Mucosa of gallbladder (tissue), 1 donor: Measurements from ENCODE around the gene MAB21L3. TPM values are rescaled to one million over a fixed set of nuclear protein-coding genes. Genes with fewer than 3 reads are reported as not detected.

Experiments used
- DNase-seq: peaks from one replicate; pipeline ENCODE4 v3.0.0-alpha.2; 2020; ENCODE audit warnings: low spot score
- total RNA-seq: library from RNA; stranded (reverse); gene quantifications from one replicate; pipeline ENCODE4 v1.2.1, GENCODE V29; 2021
- donor health status: DM: no; HTN: no; CAD: no.

MAB21L3 gene
- total RNA-seq, 1 donor from 2014 or later, result not detected

- no peak for DNase-seq
Measured at GRCh38 chr1:116165572-116165971, 54.4 kb downstream of the MAB21L3 start.

GRCh38 chr1:116166011-116166571 lies 54.9 kb downstream of the MAB21L3 start:
- DNase-seq, result no peak

- no peak for DNase-seq
Measured at GRCh38 chr1:116166655-116167054, 55.5 kb downstream of the MAB21L3 start.

GRCh38 chr1:116167625-116168276 lies 56.6 kb downstream of the MAB21L3 start:
- DNase-seq, result no peak

GRCh38 chr1:116168277-116169032 lies 57.3 kb downstream of the MAB21L3 start:
- peak; percentile 86 for DNase-seq

GRCh38 chr1:116169898-116170297 lies 58.7 kb downstream of the MAB21L3 start:
- no peak for DNase-seq

- DNase-seq, result no peak
Measured at GRCh38 chr1:116170721-116171589, 59.8 kb downstream of the MAB21L3 start.

GRCh38 chr1:116172666-116173065 lies 61.5 kb downstream of the MAB21L3 start:
- no peak for DNase-seq

- DNase-seq, result no peak
Measured at GRCh38 chr1:116175611-116176010, 64.4 kb downstream of the MAB21L3 start.

GRCh38 chr1:116176306-116176789 lies 65.1 kb downstream of the MAB21L3 start:
- DNase-seq, result no peak

- no peak for DNase-seq
Measured at GRCh38 chr1:116177861-116178260, 66.7 kb downstream of the MAB21L3 start.

- no peak for DNase-seq
Measured at GRCh38 chr1:116178837-116179236, 67.6 kb downstream of the MAB21L3 start.

GRCh38 chr1:116179419-116179818 lies 68.2 kb downstream of the MAB21L3 start:
- DNase-seq, result peak; percentile 42

GRCh38 chr1:116179964-116180363 lies 68.8 kb downstream of the MAB21L3 start:
- DNase-seq, result no peak

GRCh38 chr1:116182019-116182714 lies 71.0 kb downstream of the MAB21L3 start:
- no peak for DNase-seq

Other genes with a start within 250 kb of the MAB21L3 start
- gene SLC22A15, start 134.9 kb upstream of the MAB21L3 start, total RNA-seq, result 5.7 TPM